Suprapubic skin (tissue), 3 donors: ENCODE results near the gene NDST4.

Experiments
- POLR2AphosphoS5 ChIP-seq, 3 donors: sonication (generic); formaldehyde crosslinking; IDR thresholded peaks; one replicate each; pipeline ENCODE4 v1.6.1; 2017; ENCODE audit warnings: antibody characterized with exemption in 3 of 3
- TF ChIP-seq, protein P1 (sequence below), 2 donors: fragments of 200-600 bp in 1 of 2; fragments of 450-650 bp in 1 of 2; sonication (generic) in 1 of 2; IDR thresholded peaks; one replicate each; pipeline ENCODE4 v1.5.1; 2016 to 2019; ENCODE audit warnings: antibody characterized with exemption in 2 of 2, mild to moderate bottlenecking in 1 of 2, moderate library complexity in 1 of 2

DNA sequence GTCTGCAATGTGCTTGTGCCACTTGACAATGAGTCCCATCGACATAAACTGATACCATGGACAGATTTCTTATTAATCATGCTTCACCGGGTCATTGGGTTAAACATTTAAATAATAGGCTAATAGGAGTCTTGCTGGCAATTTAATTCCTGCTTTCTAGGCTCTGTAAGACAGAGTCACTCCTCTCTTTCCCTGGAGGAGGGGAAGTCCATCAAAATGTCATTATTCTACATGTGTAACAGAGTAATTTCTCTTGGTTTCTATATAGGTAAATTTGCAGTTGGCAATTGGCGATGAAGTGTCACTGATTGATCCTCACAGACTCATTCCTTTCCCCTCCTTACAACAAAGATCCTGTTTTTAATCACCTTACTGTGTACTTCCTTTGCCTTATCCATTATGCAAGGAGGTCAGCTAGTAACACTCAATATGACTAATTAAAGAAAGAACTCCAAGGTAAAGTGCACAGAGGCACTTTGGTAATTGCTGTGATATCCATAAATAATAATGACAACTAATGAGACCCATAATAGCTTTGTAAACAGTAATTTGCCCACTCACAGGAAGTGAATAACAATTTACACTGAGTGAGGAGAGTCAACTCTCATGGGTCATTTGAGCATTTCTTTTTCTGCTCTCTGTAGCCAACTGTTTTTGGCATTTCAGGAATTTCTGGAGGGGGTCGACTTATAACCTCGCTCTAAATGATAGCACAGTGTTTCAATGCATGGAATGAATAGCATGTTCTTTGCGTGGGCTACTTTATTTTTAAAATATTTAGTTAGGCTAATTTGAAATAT lies 330.8 kb downstream of the NDST4 start:
- TF ChIP-seq, protein P1, sequence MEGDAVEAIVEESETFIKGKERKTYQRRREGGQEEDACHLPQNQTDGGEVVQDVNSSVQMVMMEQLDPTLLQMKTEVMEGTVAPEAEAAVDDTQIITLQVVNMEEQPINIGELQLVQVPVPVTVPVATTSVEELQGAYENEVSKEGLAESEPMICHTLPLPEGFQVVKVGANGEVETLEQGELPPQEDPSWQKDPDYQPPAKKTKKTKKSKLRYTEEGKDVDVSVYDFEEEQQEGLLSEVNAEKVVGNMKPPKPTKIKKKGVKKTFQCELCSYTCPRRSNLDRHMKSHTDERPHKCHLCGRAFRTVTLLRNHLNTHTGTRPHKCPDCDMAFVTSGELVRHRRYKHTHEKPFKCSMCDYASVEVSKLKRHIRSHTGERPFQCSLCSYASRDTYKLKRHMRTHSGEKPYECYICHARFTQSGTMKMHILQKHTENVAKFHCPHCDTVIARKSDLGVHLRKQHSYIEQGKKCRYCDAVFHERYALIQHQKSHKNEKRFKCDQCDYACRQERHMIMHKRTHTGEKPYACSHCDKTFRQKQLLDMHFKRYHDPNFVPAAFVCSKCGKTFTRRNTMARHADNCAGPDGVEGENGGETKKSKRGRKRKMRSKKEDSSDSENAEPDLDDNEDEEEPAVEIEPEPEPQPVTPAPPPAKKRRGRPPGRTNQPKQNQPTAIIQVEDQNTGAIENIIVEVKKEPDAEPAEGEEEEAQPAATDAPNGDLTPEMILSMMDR (IDR thresholded peaks at IDR 0.05), result no peak
- no peak for TF ChIP-seq POLR2AphosphoS5 (IDR thresholded peaks at IDR 0.05)
